ENCODE data around the gene KRTAP10-5.
"Not testable (repeated sequence)": the region's sequence is repeated elsewhere in the genome, so short reads cannot be mapped to it uniquely, and the experiment has no call there.

Gene KRTAP10-5, protein sequence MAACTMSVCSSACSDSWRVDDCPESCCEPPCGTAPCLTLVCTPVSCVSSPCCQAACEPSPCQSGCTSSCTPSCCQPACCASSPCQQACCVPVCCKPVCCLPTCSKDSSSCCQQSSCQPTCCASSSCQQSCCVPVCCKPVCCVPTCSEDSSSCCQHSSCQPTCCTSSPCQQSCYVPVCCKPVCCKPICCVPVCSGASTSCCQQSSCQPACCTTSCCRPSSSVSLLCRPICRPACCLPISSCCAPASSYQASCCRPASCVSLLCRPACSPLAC

DNA sequence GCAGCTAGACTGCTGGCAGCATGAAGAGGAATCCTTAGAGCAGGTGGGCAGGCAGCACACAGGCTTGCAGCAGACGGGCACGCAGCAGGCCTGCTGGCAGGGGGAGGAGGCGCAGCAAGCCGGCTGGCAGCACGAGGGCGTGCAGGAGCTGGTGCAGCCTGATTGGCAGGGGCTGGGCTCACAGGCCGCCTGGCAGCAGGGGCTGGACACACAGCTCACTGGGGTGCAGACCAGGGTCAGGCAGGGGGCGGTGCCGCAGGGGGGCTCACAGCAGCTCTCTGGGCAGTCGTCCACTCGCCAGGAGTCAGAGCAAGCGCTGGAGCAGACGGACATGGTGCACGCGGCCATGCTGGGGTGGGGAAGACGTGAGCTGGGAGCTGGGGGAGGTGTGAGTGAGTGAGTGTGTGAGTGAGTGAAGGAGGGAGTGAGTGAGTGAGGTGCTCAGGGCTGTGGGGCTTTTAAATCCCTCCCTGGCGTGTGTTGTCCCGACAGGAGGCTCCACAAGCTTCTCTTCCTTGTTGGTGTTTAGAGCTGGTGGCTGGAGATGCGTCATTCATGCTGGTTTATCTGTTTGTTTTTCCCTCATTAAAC is at the start of gene KRTAP10-5:
TSS of gene KRTAP10-5 (minus strand) at position 374 of the 591 bp plus-strand sequence. CDS start at position 348, 26 bp downstream.
- DNase-seq (ENCODE audit: low read depth in 2 of 2), result not testable (repeated sequence)

DNA sequence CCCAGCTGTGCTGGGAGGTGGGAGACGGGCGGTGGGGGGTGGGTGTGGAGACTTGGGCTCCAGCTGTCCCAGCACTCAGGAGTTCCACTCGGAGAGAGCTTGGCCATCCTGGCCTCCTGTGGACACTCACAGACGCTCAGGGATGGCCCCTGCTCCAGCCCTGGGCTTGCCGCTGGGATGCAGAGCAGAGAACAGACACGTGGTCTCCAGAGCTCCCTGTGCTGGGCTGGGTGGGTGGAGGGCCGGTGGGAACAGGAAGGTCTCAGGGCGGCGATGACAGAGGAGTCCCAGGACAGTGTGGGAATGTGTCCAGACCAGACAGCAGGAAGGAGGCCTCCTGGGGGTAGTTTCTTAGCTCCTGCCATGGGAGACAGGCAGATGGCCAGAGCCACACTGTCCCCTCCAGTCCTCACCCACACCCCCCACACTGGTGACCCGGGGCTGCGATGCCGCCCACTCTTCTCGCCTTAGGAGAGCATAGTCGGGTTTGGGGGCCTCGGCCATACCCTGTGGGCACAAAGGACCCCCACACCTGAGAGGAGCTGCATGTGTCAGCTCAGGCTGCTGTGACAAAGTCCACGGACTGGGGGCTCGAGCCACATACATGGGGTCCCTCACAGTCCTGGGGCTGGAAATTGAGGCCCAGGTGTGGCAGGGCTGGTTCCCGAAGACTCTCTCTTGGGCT is 48.4 kb upstream of the KRTAP10-5 start:
- DNase-seq (ENCODE audit: low read depth in 2 of 2), result no peak

DNA sequence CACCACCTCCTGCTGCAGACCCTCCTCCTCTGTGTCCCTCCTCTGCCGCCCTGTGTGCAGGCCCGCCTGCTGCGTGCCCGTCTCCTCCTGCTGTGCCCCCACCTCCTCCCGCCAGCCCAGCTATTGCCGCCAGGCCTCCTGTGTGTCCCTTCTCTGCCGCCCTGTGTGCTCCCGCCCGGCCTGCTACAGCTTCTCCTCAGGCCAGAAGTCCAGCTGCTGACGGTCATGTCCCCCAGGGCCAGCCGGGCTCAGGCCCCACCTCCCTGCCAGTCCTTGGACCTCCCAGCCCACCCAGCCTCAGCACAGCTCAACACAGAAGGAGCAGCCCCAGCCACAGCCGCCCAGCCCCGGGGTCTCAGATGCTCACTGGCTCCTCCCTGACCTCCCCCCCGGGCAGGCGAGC is 47.4 kb upstream of the KRTAP10-5 start:
- not testable (repeated sequence) for DNase-seq (ENCODE audit: low read depth in 2 of 2)

DNA sequence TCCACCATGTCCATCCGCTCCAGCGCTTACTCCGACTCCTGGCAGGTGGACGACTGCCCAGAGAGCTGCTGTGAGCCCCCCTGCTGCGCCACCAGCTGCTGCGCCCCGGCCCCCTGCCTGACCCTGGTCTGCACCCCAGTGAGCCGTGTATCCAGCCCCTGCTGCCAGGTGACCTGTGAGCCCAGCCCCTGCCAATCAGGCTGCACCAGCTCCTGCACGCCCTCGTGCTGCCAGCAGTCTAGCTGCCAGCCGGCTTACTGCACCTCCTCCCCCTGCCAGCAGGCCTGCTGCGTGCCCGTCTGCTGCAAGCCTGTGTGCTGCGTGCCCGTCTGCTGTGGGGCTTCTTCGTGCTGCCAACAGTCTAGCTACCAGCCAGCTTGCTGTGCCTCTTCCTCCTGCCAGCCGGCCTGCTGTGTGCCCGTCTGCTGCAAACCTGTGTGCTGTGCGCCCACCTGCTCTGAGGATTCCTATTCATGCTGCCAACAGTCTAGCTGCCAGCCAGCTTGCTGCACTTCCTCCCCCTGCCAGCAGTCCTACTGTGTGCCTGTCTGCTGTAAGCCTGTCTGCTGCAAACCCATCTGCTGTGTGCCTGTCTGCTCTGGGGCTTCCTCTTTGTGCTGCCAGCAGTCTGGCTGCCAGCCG is 46.9 kb upstream of the KRTAP10-5 start:
- not testable (repeated sequence) for DNase-seq (ENCODE audit: low read depth in 2 of 2)

DNA sequence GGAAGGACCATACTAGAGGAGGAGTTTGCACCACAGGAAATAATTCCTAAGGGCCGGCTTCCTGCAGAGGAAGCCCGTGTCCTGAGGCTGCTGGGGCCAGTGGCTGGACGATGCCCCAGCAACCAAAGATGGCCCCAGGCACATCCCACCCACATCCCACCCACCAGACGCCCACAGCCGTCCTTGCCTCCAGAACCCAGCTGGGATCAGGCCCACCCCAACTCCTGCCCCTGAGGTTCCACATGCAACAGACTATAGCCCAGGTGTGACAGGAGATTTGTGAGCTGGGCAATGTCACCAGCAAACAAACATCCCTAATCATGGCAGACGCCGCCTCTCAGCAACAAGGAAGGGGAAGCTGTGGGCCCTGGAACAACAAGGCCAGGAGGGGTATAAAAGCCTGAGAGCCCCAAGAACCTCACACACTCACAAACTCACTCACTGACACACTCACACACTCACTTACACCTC is 46.3 kb upstream of the KRTAP10-5 start, which contains the start of gene KRTAP10-9:
TSS of gene KRTAP10-9 (plus strand) at position 421 of the 471 bp plus-strand sequence. CDS start 79 bp downstream, outside the sequence.
- DNase-seq (ENCODE audit: low read depth in 2 of 2), result no peak

DNA sequence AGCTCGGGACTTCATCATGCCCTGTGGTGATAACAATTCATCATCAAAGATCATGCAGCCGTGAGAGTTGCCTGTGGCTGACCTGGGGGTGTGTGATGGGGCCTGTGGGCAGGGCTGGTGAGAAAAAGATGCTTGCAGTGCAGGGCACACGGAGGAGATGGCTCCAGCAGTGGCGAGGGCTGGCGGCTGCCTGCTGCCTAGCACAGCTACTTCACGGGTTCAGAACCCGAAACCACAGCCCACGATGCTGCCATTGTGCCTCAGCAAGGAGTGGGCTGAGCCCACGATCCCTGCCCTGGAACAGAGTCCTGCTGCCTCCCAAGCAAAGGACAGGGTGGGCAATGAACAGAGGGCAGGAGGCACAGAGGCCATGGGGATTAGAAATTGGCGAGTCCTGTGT is 45.9 kb upstream of the KRTAP10-5 start:
- DNase-seq (ENCODE audit: low read depth in 2 of 2), result no peak

DNA sequence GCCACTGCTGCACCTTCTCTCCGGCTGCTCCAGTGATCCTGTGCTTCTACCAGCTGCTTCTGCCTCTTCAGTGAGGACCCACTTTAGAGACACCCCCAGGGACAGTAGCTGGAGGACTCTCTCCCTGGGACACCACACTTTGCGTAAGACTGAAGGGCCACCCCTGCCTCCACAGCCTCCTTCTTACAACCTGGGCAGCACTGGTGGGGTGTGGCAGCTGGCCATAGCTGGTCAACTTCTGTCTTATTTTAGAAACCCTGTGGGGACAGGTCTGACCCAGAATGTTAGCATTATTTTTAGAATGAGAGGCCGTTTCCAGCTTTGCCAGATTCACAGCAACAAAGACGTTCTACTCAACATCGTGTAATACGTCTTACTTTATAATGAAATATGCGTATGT is 45.4 kb upstream of the KRTAP10-5 start:
- DNase-seq (ENCODE audit: low read depth in 2 of 2), result no peak

DNA sequence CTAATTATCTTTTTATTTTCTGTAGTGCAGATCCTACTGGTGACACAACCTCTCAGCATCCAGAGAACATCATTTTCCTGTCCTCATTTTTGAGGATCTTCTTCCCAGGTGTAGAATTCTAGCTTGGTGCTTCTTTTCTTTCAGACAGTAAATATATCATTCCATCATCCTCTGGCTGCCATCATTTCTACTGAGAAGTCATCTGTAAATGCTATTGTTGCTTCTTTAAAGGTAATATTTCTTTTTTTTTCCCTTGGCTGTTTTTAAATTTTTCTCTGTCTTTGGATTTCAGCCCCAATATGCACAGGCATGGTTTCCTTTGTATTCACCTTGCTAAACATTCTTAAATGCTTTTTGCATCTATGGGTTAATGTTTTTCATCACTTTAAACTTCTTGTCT is 43.2 kb upstream of the KRTAP10-5 start:
- no peak for DNase-seq (ENCODE audit: low read depth in 2 of 2)

DNA sequence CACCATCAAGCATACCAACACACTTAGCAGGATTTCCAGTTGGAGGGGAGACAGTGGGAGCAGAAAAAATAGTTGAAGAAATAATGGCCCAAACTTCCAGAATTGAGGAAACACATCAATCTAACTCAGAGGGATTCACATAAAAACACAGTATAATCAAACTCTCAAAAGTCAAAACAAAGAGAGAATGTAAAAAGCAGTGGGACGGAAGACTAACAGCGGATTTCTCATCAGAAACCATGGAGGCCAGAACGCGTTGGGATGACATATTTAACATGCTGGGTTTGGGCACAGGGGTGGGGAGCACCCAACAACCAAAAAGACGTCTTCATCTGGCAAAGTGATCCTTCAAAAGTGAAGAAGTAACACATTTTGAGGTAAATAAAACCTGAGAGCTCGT is 39.5 kb upstream of the KRTAP10-5 start:
- no peak for DNase-seq (ENCODE audit: low read depth in 2 of 2)

DNA sequence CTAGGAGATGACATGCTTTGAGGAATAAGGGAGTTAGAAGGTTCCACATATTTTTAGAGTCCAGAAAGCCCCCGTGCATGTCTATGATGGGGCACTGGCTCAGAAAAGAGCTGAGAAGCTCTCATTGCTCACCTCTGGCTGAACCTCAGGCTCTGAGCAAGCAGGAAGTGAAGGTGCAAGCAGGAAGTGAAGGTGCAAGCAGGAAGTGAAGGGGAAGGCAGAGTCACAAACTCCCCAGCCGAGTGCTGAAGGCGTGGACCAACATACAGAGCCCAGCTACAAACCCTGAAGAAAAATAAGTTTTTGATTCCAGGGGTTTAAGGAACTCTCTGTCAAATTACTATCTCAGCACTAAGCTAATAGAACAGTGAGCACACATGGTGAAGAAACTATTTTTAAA is 38.5 kb upstream of the KRTAP10-5 start:
- peak in 1 of 2 donors; percentile 29 for DNase-seq (ENCODE audit: low read depth in 2 of 2)

DNA sequence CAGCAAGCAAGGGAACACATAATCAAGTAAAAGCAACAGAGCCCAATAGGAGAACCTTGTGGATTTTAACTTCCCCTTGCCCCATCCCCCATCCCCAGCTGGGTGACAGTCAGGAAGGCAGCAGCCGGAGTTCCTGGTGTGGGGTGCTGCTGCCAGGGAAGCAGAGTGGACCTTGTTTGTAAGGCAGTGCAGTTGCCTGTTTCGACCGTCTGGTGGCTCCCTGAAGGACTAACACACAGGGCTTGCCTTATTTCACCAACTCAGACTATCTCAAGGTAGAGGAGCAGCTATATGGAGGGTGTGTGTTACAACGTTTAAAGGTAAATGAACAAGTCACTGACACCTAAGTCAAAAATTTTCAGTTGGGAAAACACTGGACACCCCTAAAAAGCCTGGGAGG is 38.1 kb upstream of the KRTAP10-5 start:
- no peak for DNase-seq (ENCODE audit: low read depth in 2 of 2)

DNA sequence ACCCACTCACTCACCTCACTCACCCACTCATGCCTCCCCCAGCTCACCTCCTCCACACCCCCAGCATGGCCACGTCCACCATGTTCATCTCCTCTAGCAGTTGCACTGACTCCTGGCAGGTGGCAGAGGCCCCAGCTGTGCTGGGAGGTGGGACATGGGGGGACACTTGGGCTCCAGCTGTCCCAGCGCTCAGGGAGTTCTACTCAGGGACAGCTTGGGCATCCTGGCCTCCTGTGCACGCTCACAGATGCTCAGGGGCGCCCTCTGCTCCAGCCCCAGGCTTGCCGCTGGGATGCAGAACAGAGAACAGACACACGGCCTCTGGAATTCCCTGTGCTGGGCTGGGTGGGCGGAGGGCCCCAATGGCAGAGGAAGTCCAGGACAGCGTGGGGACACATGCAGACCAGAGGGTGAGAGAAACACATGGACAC is 36.7 kb upstream of the KRTAP10-5 start:
- DNase-seq (ENCODE audit: low read depth in 2 of 2), result no peak

DNA sequence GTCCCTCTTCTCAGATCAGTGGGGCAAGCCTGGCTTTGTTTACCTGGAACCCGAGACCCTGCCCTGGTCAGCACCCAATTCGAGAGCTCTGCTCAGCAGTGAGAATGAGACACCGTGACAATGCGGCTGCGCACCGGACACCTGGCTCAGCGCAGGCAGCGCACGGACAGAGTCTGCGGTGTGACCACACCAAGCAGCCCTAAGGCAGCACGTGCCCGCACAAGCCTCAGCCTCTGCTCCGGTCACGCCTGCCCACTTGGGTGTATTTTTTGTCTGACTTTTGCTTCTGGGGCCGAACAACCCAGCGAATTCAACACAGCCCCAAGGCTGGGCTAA is 36.2 kb upstream of the KRTAP10-5 start:
- no peak for DNase-seq (ENCODE audit: low read depth in 2 of 2)

DNA sequence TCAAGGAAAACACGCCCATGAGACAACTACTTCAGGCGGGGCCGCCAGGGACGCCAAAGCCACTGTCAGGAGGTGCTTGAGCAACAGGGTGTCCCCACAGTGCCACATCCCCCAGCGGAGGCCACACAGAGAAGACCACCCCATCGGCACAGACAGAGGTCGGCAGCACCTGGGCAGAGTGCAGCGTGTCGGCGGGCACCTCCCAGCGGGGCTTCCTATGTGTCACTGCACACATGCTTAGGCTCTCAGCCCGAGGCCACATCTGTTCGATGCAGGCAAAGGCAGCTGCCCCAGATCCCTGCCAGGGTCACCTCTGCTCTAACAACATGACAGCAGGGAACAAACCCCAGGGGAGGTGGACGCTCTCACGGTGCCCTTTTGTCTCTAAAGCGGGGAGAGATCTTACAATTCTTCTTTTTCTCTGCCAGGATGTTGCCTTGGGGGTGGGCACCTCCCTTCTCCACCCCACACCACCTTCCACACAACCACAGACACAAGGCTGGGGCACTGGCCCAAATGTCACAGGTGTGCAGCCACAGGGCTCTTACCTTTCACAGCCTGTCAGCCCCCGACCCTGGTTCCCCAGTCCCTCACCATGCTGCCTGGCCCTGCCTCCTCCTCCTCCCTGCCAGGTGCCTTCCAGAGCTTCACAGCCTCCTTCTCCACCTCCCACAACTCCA is 35.6 kb upstream of the KRTAP10-5 start:
- no peak for DNase-seq (ENCODE audit: low read depth in 2 of 2)

DNA sequence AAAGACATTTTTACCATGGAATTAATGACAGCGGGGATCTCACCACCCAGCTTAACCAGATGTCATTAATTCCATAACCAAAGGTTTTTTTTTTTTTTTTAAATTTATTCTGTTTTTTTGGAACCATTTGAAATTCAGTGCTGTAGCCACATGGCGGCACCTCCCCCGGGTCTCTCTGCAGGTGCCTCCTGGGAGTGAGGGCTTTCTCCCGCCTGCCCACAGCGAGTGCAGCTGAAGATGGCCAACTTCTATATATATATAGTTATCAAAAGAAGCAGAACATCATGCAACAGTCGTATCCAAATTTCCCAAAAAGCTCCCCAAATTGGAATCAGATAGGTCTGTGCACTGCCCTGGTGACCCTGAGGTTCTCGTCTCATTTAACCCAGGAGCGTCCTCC is 35.1 kb upstream of the KRTAP10-5 start:
- DNase-seq (ENCODE audit: low read depth in 2 of 2), result no peak

DNA sequence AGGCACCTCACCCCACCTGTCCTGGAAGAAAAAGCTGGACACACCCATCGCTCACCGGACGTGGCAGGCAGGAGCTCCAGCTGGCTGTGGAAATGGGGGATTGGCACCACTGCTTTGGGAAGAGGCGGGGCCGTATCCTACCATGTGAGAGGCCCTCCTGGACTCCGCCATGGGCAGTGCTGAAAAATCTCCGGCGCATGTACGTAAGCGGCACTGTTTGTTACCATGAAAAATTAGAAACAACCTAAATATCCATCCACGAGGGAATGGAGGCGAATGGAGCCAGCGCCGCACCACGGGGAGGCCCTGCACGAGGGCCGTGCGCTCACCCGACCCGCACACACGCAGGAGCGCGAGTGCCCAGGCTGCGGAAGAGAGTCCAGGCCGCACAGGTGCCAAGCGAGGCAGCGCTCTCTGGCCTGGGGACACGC is 34.6 kb upstream of the KRTAP10-5 start:
- DNase-seq (ENCODE audit: low read depth in 2 of 2), result no peak

DNA sequence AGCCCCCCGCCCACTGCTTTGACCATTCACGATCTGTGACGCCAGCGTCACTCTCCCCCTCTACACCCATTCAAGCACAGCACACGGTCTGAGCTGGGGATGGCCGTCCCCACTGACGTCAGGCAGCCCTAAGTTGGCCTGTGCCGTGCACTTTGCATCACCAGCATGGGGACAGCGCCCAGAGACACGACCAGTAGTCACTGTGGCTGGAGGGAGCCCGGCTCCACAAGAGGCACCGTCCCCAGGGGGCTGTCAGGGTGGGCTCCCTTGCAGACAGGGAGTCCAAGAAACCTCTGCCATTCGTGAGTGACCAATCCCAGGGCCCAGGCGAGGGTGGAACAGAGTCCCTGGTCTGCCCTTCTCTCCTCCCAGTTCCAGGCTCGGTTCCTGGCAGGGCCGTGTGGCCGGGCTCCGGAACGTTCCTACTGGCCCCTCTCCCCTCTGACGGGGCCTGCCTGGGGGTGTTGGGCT is 33.8 kb upstream of the KRTAP10-5 start:
- no peak for DNase-seq (ENCODE audit: low read depth in 2 of 2)

DNA sequence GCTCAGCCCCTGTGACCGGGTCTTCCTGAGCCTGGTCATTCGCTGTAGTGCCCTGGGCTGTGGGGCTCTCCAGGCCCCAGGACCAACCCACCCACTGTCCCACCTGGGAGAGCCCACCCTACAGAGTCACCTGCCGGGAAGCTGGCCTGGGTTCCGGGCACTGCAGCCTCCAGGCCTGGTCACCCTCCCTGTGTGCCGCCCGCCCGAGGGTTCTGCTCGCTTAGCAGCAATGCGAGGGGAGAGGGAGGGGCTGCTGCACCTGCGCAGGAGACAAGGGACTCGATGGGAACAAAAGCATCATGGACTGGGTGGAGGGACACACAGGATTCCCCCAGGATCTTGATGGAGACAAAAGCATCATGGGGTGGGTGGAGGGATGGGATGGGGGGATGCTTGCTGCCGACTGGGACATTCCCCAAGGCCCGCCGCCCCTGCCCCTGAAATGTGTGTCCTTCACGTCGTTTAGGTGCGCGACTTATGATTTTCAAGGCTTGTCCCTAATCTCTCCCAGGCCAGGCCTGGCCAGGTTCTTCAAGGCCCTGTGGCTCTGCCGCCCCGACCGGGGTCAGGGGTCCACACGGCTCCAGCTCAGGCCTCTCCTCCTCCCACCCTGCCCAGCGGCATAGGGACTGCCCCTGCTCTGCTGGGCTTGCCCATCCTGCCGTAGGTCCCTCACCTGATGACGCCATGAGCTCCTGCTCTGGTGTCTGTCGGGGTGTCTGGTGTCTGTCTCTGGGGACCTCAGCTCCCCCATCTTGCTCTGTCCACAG is 33.2 kb upstream of the KRTAP10-5 start:
- no peak for DNase-seq (ENCODE audit: low read depth in 2 of 2)

DNA sequence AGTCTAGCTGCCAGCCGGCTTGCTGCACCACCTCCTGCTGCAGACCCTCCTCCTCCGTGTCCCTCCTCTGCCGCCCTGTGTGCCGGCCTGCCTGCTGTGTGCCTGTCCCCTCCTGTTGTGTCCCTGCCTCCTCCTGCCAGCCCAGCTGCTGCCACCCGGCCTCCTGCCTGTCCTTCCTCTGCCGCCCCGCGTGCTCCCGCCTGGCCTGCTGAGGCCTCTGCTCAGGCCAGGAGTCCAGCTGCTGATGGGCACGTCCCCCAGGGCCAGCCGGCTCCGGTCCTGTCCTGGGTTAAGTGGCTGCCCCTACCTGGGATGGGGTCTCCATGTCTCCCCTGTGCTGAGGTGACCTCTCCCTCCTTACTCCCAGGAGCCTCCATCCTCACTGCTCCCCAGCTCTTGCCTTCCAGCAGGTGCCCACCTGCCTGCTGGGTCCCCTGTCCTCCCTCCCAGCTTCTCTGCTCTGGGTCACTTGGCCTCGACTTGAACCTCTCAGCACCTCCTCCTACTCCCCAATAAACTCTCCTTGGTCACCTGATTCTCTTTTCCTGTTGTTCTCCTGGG is 32.3 kb upstream of the KRTAP10-5 start:
- DNase-seq (ENCODE audit: low read depth in 2 of 2), result no peak

DNA sequence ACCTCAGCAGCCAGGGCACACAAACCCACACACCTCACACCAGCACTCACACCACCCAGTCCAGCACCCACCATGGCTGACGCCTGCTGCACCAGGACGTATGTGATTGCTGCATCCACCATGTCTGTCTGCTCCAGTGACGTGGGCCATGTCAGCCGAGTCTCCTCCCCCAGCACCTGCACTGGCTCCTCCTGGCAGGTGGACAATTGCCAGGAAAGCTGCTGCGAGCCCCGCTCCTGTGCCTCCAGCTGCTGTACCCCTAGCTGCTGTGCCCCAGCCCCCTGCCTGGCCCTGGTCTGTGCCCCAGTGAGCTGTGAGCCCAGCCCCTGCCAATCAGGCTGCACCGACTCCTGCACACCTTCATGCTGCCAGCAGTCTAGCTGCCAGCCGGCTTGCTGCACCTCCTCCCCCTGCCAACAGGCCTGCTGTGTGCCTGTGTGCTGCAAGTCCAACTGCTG is 31.7 kb upstream of the KRTAP10-5 start, which contains the start of gene KRTAP10-8:
TSS of gene KRTAP10-8 (plus strand) at position 51 of the 458 bp plus-strand sequence. CDS start at position 73, 22 bp downstream.
- DNase-seq (ENCODE audit: low read depth in 2 of 2), result no peak

All from stimulated activated CD4-positive, alpha-beta T cell treated with anti-CD3 and anti-CD28 coated beads, Interleukin-1b, Interleukin-23, amount 100 ng/mL, for 1 hour (primary cell).